Gastroesophageal sphincter (tissue), 4 donors: ENCODE data around the gene CDH4. TPM values are rescaled to one million over a fixed set of nuclear protein-coding genes. Genes with fewer than 3 reads are reported as not detected.

Source experiments
- ATAC-seq: fragments of 150-250 bp; one replicate; pipeline ENCODE4 v1.9.1; 2016; ENCODE audit warnings: mild to moderate bottlenecking, moderate library complexity
- H3K27ac ChIP-seq, 4 donors: fragments of 200-600 bp; sonication (generic) in 3 of 4; 1 replicate in 3 of 4; 2 replicates in 1 of 4; pipeline ENCODE4 v1.5.1; 2016 to 2019
- H3K27me3 ChIP-seq: fragments of 200-600 bp; sonication (generic); one replicate; pipeline ENCODE4 v1.5.1; 2019
- H3K36me3 ChIP-seq, 2 donors: fragments of 200-600 bp; sonication (generic); one replicate each; pipeline ENCODE4 v1.5.1; 2019; ENCODE audit warnings: control low read depth in 1 of 2
- H3K4me1 ChIP-seq, 3 donors: fragments of 200-600 bp; sonication (generic); 1 replicate in 2 of 3; 2 replicates in 1 of 3; pipeline ENCODE4 v1.5.1; 2016 to 2019; ENCODE audit warnings: control low read depth in 2 of 3
- H3K4me3 ChIP-seq, 2 donors: fragments of 200-600 bp; sonication (generic); one replicate each; pipeline ENCODE4 v1.5.1; 2019; ENCODE audit warnings: mild to moderate bottlenecking in 1 of 2, moderate library complexity in 1 of 2
- H3K9me3 ChIP-seq, 3 donors: fragments of 200-600 bp; sonication (generic); one replicate each; pipeline ENCODE4 v1.5.1; 2017 to 2019; ENCODE audit warnings: control low read depth in 2 of 3
- CTCF ChIP-seq, 4 experiments: fragments of 200-600 bp in 2 of 4; fragments of 450-650 bp in 2 of 4; sonication (generic) in 1 of 4; IDR thresholded peaks; one replicate each; pipeline ENCODE4 v1.5.1; 2017 to 2019; ENCODE audit warnings: antibody characterized with exemption in 4 of 4, mild to moderate bottlenecking in 2 of 4, moderate library complexity in 2 of 4
- EP300 ChIP-seq: sonication (generic); formaldehyde crosslinking; IDR thresholded peaks from one replicate; pipeline ENCODE4 v1.6.1; 2017; ENCODE audit warnings: antibody characterized with exemption, mild to moderate bottlenecking
- POLR2A ChIP-seq, 2 donors: fragments of 450-650 bp; IDR thresholded peaks; one replicate each; pipeline ENCODE4 v1.6.1; 2017; ENCODE audit warnings: antibody characterized with exemption in 2 of 2, mild to moderate bottlenecking in 2 of 2, moderate library complexity in 1 of 2
- POLR2AphosphoS5 ChIP-seq: sonication (generic); formaldehyde crosslinking; IDR thresholded peaks from one replicate; pipeline ENCODE4 v1.6.1; 2017; ENCODE audit warnings: antibody characterized with exemption
- WGBS, 2 donors: methylation state at CpG; one replicate each; pipeline ENCODE4 v1.1.5; 2018; ENCODE audit warnings: low coverage in 1 of 2; 5-methylcytosine and 5-hydroxymethylcytosine counted together
- total RNA-seq, 4 donors: library from RNA; depleted of rRNA; stranded (reverse); fragments of >200 nt; gene quantifications; one replicate each; pipeline ENCODE4 v1.1.0, GENCODE V29; 2016

The CDH4 gene
- total RNA-seq, 4 donors from 2014 or later: under 0.01 to 1.5 (median 0.42) TPM; not detected in 1

GRCh38 chr20:61864481-61864880, 612.4 kb downstream of the CDH4 start:
- Histone ChIP-seq H3K27ac (no peak overlapping the region), H3K4me1 (no peaks in the 10 kb centered on the region), H3K4me3 (no peak overlapping the region), H3K9me3 (no peaks in the 10 kb centered on the region), H3K36me3 (no peaks in the 10 kb centered on the region), H3K27me3 (peaks cover 42% of the 10 kb centered on the region)
- 75% methylated on average over 4 of the region's 12 CpGs; no CpG with 5 or more reads in 1 of the 2 donors for WGBS, 2 donors
- no peak for ATAC-seq
- TF ChIP-seq POLR2A (IDR thresholded peaks at IDR 0.05) (no peak), CTCF (IDR thresholded peaks at IDR 0.05) (no peak), EP300 (no peak), POLR2AphosphoS5 (no peak)

- Histone ChIP-seq H3K4me3 (no peak overlapping the region), H3K27me3 (peaks cover 48% of the 10 kb centered on the region), H3K4me1 (no peaks in the 10 kb centered on the region), H3K27ac (no peak overlapping the region), H3K9me3 (peaks cover 0 to 2% (median 0%) of the 10 kb centered on the region in 3 donors), H3K36me3 (no peaks in the 10 kb centered on the region)
- no peak for ATAC-seq
- WGBS, 2 donors: 60% methylated on average over 1 of the region's 1 CpG; no CpG with 5 or more reads in 1 of the 2 donors
- TF ChIP-seq EP300 (no peak), POLR2AphosphoS5 (no peak), POLR2A (IDR thresholded peaks at IDR 0.05) (no peak), CTCF (IDR thresholded peaks at IDR 0.05) (no peak)
Observed at GRCh38 chr20:61865353-61865752, 613.3 kb downstream of the CDH4 start.

GRCh38 chr20:61866165-61866564, 614.1 kb downstream of the CDH4 start:
- H3K4me3 ChIP-seq: no peak overlapping the region
- peaks cover 0 to 9% (median 0%) of the 10 kb centered on the region in 3 donors for H3K9me3 ChIP-seq
- H3K27ac ChIP-seq: no peak overlapping the region
- no peaks in the 10 kb centered on the region for H3K36me3 ChIP-seq
- ATAC-seq: no peak
- WGBS, 2 donors: 0 to 30% methylated on average over 1 to 4 of the region's 5 CpGs
- TF ChIP-seq POLR2AphosphoS5 (no peak), POLR2A (IDR thresholded peaks at IDR 0.05) (no peak), EP300 (no peak)
- H3K27me3 ChIP-seq: peaks cover 49% of the 10 kb centered on the region
- H3K4me1 ChIP-seq: no peaks in the 10 kb centered on the region

GRCh38 chr20:61868006-61868405, 615.9 kb downstream of the CDH4 start:
- no peak for ATAC-seq
- H3K27ac ChIP-seq: no peak overlapping the region
- peaks cover 0 to 18% (median 0%) of the 10 kb centered on the region in 3 donors for H3K9me3 ChIP-seq
- WGBS, 2 donors: 87 to 96% methylated on average over 4 to 9 of the region's 13 CpGs
- H3K36me3 ChIP-seq: no peaks in the 10 kb centered on the region
- peaks cover 39% of the 10 kb centered on the region for H3K27me3 ChIP-seq
- TF ChIP-seq POLR2A (IDR thresholded peaks at IDR 0.05): no peak
- no peak for TF ChIP-seq POLR2AphosphoS5
- TF ChIP-seq EP300: no peak
- TF ChIP-seq CTCF (IDR thresholded peaks at IDR 0.05): no peak
- H3K4me3 ChIP-seq: no peak overlapping the region
- no peaks in the 10 kb centered on the region for H3K4me1 ChIP-seq

GRCh38 chr20:61868466-61869090, 616.5 kb downstream of the CDH4 start:
- H3K36me3 ChIP-seq: no peaks in the 10 kb centered on the region
- H3K27ac ChIP-seq: no peak overlapping the region
- peaks cover 39% of the 10 kb centered on the region for H3K27me3 ChIP-seq
- 67 to 83% methylated on average over 2 to 9 of the region's 13 CpGs for WGBS, 2 donors
- H3K4me3 ChIP-seq: no peak overlapping the region
- ATAC-seq: no peak
- no peaks in the 10 kb centered on the region for H3K4me1 ChIP-seq
- peaks cover 0 to 18% (median 0%) of the 10 kb centered on the region in 3 donors for H3K9me3 ChIP-seq
- TF ChIP-seq POLR2A (IDR thresholded peaks at IDR 0.05) (no peak), CTCF (IDR thresholded peaks at IDR 0.05) (no peak), POLR2AphosphoS5 (no peak), EP300 (no peak)
